Stimulated activated CD8-positive, alpha-beta memory T cell treated with anti-CD3 and anti-CD28 coated beads, Interleukin-12 subunit alpha, Interleukin-12 subunit beta, amount 100 ng/mL, for 1 hour (primary cell): ENCODE measurements around the gene PRSS27.
"Not testable (repeated sequence)": the region's sequence is repeated elsewhere in the genome, so short reads cannot be mapped to it uniquely, and the experiment has no call there.

Experiments used
- DNase-seq: peaks from one replicate; pipeline ENCODE4 v3.0.0-alpha.2; 2020; ENCODE audit warnings: low read depth

PRSS27 gene

GRCh38 chr16:2671741-2672140 is 48.3 kb downstream of the PRSS27 start:
- DNase-seq, result no peak

DNA sequence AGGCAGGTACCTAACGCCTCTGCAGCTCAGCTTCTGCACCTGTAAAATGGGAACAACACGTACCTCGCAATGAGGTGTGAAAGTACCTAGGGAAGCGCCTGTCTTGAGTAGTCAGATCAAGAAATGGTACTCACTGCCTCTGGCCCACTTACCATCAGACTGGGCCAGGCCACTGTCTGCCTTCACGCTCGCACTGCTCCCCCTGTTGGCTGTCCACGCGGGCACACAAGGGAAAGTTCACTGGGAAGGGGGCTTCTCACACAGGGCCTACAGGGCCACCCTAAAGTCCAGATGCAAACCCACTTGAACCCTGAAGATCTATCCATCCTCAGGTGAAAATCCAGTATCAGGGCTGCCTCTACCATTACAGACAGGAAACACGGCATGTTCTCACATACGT is 48.8 kb downstream of the PRSS27 start:
- DNase-seq, result not testable (repeated sequence)

DNA sequence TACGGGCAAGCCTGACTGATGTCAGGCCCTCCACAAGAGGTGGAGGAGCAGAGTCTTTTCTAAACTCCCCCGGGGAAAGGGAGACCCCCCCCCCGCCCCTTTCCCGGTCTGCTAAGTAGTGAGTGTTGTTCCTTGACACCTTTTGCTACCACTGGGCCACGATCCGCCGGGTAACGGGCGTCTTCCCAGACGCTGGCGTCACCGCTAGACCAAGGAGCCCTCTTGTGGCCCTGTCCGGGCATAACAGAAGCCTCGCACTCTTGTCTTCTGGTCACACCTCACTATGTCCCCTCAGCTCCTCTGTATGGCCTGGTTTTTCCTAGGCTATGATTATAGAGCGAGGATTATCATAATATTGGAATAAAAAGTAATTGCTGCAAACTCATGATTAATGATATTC is 50.0 kb downstream of the PRSS27 start:
- not testable (repeated sequence) for DNase-seq

DNA sequence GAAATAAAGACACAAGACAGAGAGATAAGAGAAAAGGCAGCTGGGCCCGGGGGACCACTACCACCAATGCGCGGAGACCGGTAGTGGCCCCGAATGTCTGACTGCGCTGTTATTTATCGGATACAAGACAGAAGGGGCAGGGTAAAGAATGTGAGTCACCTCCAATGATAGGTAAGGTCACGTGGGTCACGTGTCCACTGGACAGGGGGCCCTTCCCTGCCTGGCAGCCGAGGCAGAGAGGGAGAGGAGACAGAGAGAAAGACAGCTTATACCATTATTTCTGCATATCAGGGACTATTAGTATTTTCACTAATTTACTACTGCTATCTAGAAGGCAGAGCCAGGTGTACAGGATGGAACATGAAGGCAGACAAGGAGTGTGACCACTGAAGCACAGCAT is 50.4 kb downstream of the PRSS27 start:
- DNase-seq, result not testable (repeated sequence)

DNA sequence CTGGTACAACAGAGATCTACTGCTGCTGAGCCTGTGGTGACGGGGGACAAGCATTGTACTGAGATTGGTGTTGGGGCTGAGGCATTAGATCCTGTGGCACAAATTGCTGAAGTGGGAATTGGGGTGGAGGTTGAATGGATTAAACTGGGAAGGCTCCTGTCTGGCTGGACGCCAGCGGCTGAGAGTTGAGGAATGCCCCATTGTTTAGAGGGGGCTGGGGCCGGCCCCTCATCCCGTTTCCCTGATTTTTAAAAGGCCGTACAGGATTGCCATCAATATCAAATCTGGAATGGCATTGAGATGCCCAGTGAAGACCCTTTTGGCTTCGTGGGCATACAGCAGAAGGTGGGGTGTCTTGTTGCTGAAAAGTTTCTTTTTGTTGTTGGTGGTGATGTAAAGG is 53.4 kb downstream of the PRSS27 start:
- not testable (repeated sequence) for DNase-seq

GRCh38 chr16:2664574-2664982 is 55.4 kb downstream of the PRSS27 start:
- DNase-seq, result no peak

DNA sequence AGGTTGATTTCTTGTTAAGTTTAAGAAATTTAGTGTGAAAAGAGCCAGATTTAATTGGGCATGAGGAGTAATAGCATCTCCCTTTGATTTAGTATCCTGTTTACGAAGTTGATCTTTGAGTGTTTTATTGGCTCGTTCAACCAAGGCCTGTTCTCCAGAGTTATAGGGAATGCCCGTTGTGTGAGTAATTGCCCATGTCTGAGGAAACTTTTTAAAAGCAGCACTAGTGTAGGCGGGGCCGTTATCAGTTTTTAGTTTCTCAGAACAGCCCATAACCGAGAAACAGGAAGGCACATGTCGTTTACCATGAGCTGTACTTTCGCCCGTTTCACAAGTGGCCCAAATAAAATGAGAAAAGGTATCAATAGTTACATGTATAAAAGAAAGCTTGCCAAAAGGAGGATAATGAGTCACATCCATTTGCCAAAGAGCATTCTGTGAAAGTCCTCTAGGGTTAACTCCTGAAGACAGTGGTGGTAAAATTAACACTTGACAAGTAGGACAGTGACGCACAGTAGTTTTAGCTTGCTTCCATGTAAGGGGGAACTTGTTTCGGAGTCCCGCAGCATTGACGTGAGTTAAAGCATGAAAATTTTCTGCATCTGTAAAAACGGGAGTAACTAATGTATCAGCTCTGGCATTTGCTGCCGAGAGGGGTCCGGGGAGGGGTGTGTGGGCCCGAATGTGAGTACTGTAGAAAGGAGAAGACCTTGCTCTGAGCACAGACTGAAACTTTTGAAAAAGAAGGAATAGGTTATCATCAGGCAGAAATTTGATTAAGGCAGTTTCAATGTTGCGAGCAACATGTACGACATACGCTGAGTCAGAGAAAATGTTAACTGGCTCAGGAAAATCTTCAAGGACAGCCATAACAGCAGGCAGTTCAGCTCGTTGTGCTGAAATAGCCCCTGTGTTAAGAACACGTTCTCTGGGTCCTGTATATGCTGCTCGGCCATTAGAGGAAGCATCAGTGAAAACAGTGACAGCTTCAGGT is 56.2 kb downstream of the PRSS27 start:
- no peak for DNase-seq
